Activated CD4-positive, alpha-beta T cell treated with anti-CD3 and anti-CD28 coated beads, Interleukin-2, amount 50 U/mL, for 24 hours (primary cell): ENCODE measurements around the gene FAM76B.

Source experiments
- DNase-seq, 2 donors: peaks; one replicate each; pipeline ENCODE4 v3.0.0-alpha.2; 2020; ENCODE audit warnings: low read depth in 1 of 2, low spot score in 1 of 2

FAM76B gene

GRCh38 chr11:95732930-95733602, 56.5 kb downstream of the FAM76B start:
- no peak for DNase-seq

GRCh38 chr11:95729462-95729861, 60.1 kb downstream of the FAM76B start:
- DNase-seq = no peak

DNA sequence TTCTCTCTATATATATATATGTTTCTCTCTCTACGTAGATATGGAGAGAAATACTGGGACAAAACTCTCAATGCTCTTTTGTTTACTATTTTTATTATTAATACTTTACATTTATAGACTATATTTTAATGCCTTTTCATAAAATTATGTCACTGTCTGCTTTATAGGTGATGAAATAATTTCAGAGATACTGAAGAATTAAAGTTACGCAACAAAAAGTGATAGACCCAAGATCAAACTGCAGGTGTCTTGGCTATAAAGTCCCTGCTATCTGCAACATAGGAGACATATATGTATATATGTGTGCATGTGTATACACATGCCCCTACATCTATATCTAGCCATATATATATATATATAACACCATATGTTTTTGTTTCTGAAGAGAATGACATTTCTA, 60.8 kb downstream of the FAM76B start:
- DNase-seq = no peak

DNA sequence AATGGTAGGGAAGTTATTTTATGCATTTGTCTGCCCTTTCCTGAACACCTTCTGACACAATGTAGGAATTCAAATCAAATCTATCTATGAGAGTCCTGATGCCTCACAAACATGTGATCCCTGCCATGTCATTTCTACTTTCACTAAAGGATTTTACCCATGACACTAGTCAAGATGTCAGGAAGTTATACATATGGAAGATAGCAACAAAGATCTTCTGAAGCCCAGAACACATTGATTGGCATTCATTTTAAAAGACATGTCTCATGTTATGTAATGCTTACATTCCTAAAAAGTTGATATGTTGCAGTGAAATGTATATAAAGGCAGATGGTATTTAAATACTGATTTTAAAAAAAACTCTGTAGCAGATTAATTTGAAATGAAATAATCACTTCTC, 61.5 kb downstream of the FAM76B start:
- DNase-seq = no peak

GRCh38 chr11:95727620-95728019, 62.0 kb downstream of the FAM76B start:
- DNase-seq = no peak

DNA sequence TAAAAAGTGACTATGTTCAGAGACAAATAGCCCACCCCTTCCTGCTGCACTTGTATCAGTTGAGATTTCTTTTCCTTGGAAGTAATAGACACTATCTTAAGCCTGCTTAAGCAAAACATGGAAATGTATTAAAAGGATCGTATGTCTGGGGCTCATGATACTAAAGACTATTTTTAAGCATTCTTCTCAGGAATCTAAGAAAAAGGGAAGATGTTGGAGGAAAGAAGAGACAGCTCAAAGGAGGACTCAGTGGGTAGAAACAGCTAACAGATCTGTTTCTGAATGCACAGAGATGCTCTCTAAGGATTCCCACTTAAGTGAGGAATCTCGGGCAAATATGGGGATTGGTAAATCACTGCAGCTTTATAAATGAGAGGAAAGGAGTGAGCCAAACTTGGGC, 62.5 kb downstream of the FAM76B start:
- DNase-seq = no peak

GRCh38 chr11:95725196-95725595, 64.4 kb downstream of the FAM76B start:
- DNase-seq = no peak

DNA sequence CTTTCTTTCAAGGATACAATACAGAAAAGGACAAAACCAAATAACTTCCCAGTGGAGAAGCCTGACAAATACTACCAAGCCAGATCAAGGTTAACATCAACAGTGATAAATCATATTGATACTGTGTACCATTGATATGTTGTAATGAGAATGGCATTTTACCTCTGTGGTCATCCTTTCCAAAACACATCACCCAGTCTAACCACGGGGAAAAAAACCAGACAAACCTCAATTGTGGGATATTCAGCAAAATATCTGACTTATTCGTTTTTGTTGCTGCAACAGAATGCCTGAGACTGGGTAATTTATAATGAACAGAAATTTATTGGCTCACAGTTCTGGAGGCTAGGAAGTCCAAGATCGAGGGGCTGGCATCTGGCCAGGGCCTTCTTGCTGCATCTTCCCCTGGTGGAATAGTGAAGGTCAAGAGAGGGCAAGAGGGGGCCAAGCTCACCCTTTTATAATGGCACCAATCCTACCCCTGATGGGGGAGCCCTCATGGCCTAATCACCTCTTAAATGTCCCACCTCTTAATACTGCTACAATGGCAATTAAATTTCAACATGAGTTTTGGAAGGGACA, 66.1 kb downstream of the FAM76B start:
- no peak for DNase-seq

DNA sequence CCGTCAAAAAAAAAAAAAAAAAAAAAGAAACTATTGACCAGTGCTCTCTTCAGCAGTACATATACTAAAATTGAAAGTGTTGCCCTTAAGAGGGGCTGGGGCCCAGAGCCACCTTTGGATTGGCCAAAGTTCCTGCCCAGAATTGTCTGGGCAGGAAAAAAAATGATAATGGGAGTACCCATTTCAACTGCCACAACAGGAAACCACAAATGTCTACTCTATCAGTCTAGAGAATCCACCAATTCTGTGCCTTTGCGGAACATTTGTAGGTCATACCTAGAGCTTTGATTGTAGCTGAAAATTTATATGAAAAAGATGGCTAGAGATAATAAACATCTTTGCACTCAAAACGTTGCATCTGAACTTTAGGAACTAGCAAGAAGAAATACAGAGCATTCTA, 69.4 kb downstream of the FAM76B start:
- no peak for DNase-seq
